ENCODE measurements around the gene NAA80.

Gene NAA80

GRCh38 chr3:50337175-50337861 is 38.1 kb upstream of the NAA80 start:
- TF ChIP-seq, protein P1, sequence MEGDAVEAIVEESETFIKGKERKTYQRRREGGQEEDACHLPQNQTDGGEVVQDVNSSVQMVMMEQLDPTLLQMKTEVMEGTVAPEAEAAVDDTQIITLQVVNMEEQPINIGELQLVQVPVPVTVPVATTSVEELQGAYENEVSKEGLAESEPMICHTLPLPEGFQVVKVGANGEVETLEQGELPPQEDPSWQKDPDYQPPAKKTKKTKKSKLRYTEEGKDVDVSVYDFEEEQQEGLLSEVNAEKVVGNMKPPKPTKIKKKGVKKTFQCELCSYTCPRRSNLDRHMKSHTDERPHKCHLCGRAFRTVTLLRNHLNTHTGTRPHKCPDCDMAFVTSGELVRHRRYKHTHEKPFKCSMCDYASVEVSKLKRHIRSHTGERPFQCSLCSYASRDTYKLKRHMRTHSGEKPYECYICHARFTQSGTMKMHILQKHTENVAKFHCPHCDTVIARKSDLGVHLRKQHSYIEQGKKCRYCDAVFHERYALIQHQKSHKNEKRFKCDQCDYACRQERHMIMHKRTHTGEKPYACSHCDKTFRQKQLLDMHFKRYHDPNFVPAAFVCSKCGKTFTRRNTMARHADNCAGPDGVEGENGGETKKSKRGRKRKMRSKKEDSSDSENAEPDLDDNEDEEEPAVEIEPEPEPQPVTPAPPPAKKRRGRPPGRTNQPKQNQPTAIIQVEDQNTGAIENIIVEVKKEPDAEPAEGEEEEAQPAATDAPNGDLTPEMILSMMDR (conservative IDR thresholded peaks at IDR 0.05; ENCODE audit: low read depth), result no peak
- ChIA-PET CTCF (no interaction called here), POLR2A (ENCODE audit: low non-redundant PET) (no interaction called here)
- peak; percentile 98 for DNase-seq (ENCODE audit: low spot score)
- peak overlapping the region; percentile 98 for H3K27ac ChIP-seq

GRCh38 chr3:50336452-50337174 is 37.4 kb upstream of the NAA80 start:
- ChIA-PET CTCF (interaction anchor here (0.6 to 0.7 kb wide), 2 partner anchors 81 to 1291 kb away, joined by 4 read pairs; no protein-coding TSS in a partner anchor), POLR2A (ENCODE audit: low non-redundant PET) (no interaction called here)
- TF ChIP-seq, protein P1 (conservative IDR thresholded peaks at IDR 0.05; ENCODE audit: low read depth), result no peak
- no peak for DNase-seq (ENCODE audit: low spot score)
- H3K27ac ChIP-seq, result peak overlapping the region; percentile 98

DNA sequence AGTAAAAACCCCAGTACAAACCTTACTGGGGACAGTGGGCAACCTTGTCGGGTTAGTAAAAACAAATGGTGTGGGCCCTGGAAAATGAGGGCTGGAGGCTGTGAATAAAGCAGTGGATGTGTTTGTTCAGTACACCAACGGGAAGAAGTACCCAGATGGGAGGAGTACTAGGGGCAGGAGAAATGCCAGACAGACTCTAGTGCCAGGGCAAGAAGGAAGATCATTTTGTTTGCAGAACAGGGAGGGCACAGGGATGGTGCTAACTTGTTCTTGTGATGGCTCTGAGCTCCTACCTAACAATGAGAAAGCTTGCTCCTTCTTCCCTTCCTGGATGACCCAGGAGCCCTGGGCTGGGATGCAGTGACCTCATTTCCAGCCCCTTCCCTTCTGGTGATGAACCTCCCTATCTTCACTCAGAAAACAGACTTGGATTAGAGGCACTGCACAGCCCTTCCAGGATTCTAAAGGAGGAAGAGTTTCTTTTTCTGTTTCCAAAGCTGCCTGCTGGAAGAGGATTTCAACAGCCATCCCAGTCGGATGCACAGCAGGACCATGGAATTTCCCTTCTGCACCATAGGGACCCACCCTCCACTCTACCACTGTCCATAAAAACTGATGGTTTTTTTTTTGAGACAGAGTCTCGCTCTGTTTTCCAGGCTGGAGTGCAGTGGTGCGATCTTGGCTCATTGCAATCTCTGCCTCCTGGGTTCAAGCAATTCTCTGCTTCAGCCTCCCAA is 35.3 kb upstream of the NAA80 start:
- peak overlapping the region; percentile 98 for H3K27ac ChIP-seq
- CTCF ChIA-PET, result no interaction called here
- TF ChIP-seq, protein P1 (conservative IDR thresholded peaks at IDR 0.05; ENCODE audit: low read depth), result no peak
- POLR2A ChIA-PET (ENCODE audit: low non-redundant PET), result no interaction called here
- no peak for DNase-seq (ENCODE audit: low spot score)

DNA sequence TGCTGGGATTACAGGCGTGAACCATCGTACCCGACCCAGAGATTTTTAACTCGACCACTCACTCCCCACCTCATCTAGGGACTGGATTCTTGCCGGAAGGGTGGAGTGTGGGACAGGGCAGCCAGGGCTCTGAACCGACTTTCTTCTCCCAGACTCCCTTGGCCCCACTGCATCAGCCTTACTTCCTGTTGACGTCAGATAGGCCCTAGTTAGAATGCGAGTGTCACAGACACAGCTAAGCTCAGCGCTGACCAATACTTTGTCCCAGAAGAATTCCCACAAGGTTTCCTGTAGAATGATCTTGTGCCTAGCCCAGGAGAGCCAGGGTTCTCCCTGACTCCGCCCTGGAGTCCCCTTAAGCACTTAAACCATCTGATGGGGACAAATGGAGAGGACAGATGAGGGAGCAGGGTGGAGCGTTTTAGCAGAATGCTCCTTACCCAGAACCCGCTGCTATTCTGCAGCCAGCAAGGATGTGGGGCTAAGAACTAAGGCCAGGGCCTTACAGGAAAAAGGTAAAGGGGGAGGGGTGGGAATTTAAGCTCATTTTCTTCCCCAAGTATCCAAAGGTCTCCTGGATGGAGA is 34.6 kb upstream of the NAA80 start:
- TF ChIP-seq, protein P1 (conservative IDR thresholded peaks at IDR 0.05; ENCODE audit: low read depth), result no peak
- DNase-seq (ENCODE audit: low spot score), result no peak
- CTCF ChIA-PET, result no interaction called here
- peak overlapping the region; percentile 98 for H3K27ac ChIP-seq
- POLR2A ChIA-PET (ENCODE audit: low non-redundant PET), result no interaction called here

- POLR2A ChIA-PET (ENCODE audit: low non-redundant PET), result interaction anchor here (0.6 kb wide), 1 partner anchor 52 kb away, joined by 6 read pairs; no protein-coding TSS in a partner anchor
Observed at GRCh38 chr3:50331364-50331907, 32.2 kb upstream of the NAA80 start.

More at GRCh38 chr3:50331364-50331907, 32.2 kb upstream of the NAA80 start:
- no peak for DNase-seq (ENCODE audit: low spot score)
- CTCF ChIA-PET, result no interaction called here
- TF ChIP-seq, protein P1 (conservative IDR thresholded peaks at IDR 0.05; ENCODE audit: low read depth), result no peak
- H3K27ac ChIP-seq, result peak overlapping the region; percentile 98

Data from RWPE1 (cell line).